GM12872 (cell line): ENCODE data around the gene HAP1.

Source experiments
- CTCF ChIP-seq: IDR thresholded peaks from 3 replicates; pipeline ENCODE4 v1.5.1; 2011; ENCODE audit warnings: low read depth, mild to moderate bottlenecking, low read length, moderate library complexity; ENCODE audit not compliant: insufficient read depth

Gene HAP1

DNA sequence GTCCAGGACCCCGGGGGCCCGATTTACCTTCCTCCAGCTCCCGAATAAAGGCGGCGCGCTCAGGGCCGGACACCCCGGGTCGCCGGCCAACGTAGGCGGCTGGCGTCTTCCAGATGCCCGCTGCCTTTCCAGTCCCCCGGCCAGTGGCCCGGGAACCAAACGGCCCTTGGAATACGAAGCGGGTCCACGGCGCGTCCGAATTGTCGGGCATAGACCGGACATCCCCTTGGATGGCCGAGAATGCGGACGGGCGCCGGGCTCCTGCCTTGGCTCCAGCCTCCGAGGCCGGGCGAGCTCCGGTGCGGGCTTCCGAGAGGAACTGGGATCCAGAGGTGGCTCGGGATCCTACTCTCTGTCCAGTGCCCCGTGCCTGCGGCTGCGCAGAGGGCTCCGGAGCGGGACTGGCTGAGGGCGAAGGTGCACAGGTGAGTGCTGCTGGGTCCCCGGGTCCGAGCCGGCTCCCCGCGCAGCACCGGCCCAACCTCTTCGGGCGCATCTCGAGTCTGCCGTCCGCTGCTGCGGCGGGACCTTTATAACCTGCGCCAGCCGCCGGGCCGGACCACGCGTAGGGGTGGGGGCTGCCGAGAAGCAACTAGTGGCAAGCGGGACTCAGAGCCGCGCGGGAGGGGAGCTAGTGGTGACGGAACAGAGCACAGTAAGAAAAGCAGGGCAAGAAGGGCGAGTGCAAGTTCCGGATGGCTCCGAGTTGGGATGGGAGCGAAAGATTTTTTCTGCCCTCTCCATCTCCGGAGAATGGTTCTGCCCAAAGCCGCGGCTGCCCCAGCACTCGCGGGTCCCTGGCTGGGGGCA, at the start of gene HAP1:
TSS of gene HAP1 (minus strand) at position 505 of the 810 bp plus-strand sequence. CDS start at position 496, 9 bp downstream.
- TF ChIP-seq CTCF: no peak

GRCh38 chr17:41782142-41782541, 47.7 kb upstream of the HAP1 start:
- no peak for TF ChIP-seq CTCF

- no peak for TF ChIP-seq CTCF
These were observed 47.1 kb upstream of the HAP1 start for GRCh38 chr17:41781404-41782110.

DNA sequence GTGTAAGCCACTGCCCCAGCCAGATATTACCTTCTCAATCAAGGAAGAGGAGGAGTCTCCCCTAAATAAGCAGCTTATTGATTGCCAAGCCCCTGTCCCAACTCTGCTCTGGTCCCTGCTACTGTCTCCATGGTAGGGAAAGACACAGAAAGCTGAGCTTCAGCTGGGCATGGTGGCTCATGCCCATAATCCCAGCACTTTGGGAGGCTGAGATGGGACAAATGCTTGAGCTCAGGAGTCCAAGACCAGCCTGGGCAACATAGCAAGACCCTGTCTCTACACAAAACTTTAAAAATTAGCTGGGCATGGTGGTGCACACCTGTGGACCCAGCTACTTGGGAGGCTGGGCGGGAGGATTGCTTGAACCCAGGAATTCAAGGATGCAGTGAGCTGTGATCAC, 45.5 kb upstream of the HAP1 start:
- no peak for TF ChIP-seq CTCF

DNA sequence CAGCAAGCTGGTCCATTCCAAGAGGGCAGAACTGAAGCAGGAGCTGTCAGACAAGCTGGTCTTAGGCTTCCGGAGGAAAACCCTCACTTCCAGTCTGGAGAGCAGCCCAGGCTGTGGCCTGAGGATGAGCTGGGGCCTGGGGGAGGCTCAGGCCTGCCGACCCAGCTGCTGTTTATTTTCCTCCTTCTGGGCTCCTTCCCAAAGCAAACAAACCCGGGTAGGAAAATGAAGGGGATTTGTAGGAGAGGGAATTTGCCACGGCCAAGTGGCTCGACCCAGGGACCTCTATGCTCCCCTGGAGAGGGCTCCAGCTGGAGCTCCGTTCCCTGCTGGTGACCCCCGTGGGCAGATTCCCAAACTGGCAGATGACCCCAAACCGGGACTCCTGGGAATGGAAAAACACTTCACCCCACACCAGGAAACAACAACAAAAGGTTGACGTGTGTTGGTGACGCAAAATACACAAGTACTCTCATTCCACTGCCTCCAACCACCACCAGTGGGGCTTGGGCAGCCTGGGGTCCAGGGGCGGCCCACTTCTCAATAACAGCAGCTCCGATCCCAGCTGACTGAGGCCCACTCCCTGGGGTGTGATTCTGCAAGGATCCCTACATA, 43.2 kb upstream of the HAP1 start:
- no peak for TF ChIP-seq CTCF

GRCh38 chr17:41777157-41777573, 42.7 kb upstream of the HAP1 start:
- TF ChIP-seq CTCF: no peak
